ENCODE data around the gene LUZP2. TPM values are rescaled to one million over a fixed set of nuclear protein-coding genes. Genes with fewer than 3 reads are reported as not detected.

The LUZP2 gene
- total RNA-seq = 1 to 10 TPM; 2.0 to 2.4 TPM
- polyA plus RNA-seq (2013, experiment 1 of 2) = 1.0 TPM
- 1.6 TPM for polyA plus RNA-seq (2013, experiment 2 of 2)
- long read RNA-seq, experiment 1, partial matches to known transcripts = 0 of 1 reads
- long read RNA-seq, experiment 1, other reads (novel, unspliced or antisense) = 1 of 1 reads
- long read RNA-seq, experiment 2, full-length matches to known transcripts = 3 of 6 reads
- long read RNA-seq, experiment 2, partial matches to known transcripts = 0 of 6 reads
- long read RNA-seq, experiment 2, other reads (novel, unspliced or antisense) = 3 of 6 reads
- long read RNA-seq, experiment 3, partial matches to known transcripts = 0 of 1 reads
- long read RNA-seq, experiment 3, other reads (novel, unspliced or antisense) = 1 of 1 reads
- long read RNA-seq, experiment 4 = 0 reads

DNA sequence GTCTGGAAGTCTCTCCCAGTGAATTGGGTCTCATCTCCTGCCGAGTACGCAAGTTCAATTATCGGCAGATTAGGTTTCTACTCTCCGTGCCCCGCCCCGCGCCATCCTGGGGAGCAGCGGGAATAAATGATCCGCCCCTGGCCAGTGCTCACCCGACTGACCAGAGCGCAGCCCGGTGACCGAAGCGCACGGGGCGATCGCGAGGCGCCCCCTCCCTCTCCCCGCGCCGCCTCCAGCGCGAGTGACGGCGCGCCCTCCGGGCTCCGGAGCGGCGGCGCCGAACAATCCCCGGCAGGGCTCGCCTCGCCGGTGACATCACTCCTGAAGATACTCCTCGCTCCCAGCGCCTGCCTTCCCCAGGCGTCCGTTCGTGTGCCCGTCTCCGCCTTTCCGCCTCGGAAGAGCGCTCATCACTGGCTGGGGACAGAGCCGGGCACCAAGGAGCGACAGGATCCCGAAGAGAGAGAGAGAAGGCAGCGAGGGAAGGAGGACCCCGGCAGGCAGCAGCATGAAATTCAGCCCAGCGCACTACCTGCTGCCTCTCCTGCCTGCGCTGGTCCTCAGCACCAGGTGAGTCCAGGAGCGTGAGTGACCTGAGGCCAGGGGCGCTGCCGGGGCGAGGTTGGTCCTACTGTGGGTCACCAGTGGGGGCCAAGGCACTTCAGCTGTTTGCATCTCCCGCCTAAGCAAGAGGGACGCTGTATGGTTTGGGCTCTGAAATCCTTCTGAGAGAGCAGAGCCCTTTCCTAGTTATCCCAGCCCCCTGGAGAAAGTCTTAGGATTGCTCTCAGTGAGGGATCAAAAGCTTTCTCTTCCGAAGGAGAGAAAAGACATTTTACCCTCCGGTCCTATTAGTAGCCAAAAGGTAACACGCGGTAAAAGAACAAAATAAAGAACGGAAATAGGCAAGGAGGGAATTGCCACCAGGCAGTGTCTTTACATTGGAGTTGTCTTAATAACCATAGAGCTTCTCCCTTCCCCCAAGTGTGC is at the start of gene LUZP2:
Gene LUZP2, plus strand, starts transcription at position 318 of the 990 bp plus-strand sequence.
- Mint-ChIP-seq H3K27me3 (ENCODE audit: insufficient read depth) (peaks cover 60% of the 10 kb centered on the region), H3K27ac (peak within 1 kb of the TSS; percentile 80), H3K4me3 (peak within 1 kb of the TSS; percentile 72), H3K4me1 (peaks cover 12% of the 10 kb centered on the region), H3K36me3 (ENCODE audit: low read depth) (no peaks in the 10 kb centered on the region), H3K9me3 (no peaks in the 10 kb centered on the region)
- Histone ChIP-seq H3K36me3 (ENCODE audit: control insufficient read depth, insufficient read depth, low read length) (no peaks in the 10 kb centered on the region), H3K4me1 (ENCODE audit: control insufficient read depth, insufficient read depth, low read length) (no peaks in the 10 kb centered on the region), H3K9me3 (ENCODE audit: control insufficient read depth, low read length) (no peaks in the 10 kb centered on the region), H3K27me3 (ENCODE audit: control insufficient read depth, insufficient read depth, low read length, poor library complexity, severe bottlenecking) (peaks cover 68% of the 10 kb centered on the region), H3K4me3 (ENCODE audit: low read length) (peak within 1 kb of the TSS; percentile 86), H3K27ac (ENCODE audit: low read depth, low read length) (no peak within 1 kb of the TSS), H3K9ac (ENCODE audit: extremely low read depth, low read length, poor library complexity, severe bottlenecking) (peak within 1 kb of the TSS; percentile 38)
- DNase-seq = peak; percentile 89
- 1 to 9% methylated on average over 5 to 65 of the region's 65 CpGs for WGBS, 2 experiments (ENCODE audit: insufficient coverage in 1 of 2, insufficient read length in 1 of 2)
- TF ChIP-seq, protein P1, sequence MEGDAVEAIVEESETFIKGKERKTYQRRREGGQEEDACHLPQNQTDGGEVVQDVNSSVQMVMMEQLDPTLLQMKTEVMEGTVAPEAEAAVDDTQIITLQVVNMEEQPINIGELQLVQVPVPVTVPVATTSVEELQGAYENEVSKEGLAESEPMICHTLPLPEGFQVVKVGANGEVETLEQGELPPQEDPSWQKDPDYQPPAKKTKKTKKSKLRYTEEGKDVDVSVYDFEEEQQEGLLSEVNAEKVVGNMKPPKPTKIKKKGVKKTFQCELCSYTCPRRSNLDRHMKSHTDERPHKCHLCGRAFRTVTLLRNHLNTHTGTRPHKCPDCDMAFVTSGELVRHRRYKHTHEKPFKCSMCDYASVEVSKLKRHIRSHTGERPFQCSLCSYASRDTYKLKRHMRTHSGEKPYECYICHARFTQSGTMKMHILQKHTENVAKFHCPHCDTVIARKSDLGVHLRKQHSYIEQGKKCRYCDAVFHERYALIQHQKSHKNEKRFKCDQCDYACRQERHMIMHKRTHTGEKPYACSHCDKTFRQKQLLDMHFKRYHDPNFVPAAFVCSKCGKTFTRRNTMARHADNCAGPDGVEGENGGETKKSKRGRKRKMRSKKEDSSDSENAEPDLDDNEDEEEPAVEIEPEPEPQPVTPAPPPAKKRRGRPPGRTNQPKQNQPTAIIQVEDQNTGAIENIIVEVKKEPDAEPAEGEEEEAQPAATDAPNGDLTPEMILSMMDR (conservative IDR thresholded peaks at IDR 0.05) = peak; percentile 63

DNA sequence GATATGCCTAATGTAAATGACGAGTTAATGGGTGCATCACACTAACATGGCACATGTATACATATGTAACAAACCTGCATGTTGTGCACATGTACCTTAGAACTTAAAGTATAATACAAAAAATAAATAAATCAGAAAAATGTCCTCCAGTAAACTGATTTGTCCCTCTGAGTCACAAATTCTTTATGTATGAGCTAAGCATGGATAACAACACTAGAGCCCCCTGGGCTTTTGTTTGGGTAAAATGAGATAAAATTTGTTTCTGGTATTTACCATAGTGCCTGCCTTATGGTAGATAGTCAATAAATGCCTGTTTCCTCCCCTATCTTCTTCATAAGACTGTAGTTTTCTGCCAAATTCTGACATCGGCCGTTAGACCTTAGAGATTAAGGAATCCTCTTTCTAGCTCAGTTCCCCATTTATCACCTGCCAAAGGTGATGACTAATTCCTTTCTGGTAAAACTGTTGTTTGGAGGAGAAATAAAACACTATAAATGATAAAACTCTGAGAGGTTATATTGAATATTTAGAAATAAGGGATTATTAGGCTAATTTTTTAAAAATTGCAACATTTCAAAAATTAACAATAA is 43.6 kb upstream of the LUZP2 start:
- TF ChIP-seq, protein P1 (conservative IDR thresholded peaks at IDR 0.05) = no peak
- peaks cover 3% of the 10 kb centered on the region for H3K9me3 Mint-ChIP-seq
- Histone ChIP-seq H3K9me3 (ENCODE audit: control insufficient read depth, low read length) (no peaks in the 10 kb centered on the region), H3K27me3 (ENCODE audit: control insufficient read depth, insufficient read depth, low read length, poor library complexity, severe bottlenecking) (no peaks in the 10 kb centered on the region), H3K4me1 (ENCODE audit: control insufficient read depth, insufficient read depth, low read length) (peaks cover under 1% of the 10 kb centered on the region), H3K9ac (ENCODE audit: extremely low read depth, low read length, poor library complexity, severe bottlenecking) (no peak overlapping the region), H3K4me3 (ENCODE audit: low read length) (no peak overlapping the region), H3K36me3 (ENCODE audit: control insufficient read depth, insufficient read depth, low read length) (no peaks in the 10 kb centered on the region), H3K27ac (ENCODE audit: low read depth, low read length) (no peak overlapping the region)
- no peaks in the 10 kb centered on the region for H3K27me3 Mint-ChIP-seq (ENCODE audit: insufficient read depth)
- H3K27ac Mint-ChIP-seq = no peak overlapping the region
- peaks cover 8% of the 10 kb centered on the region for H3K4me1 Mint-ChIP-seq
- WGBS, 2 experiments (ENCODE audit: insufficient coverage in 1 of 2, insufficient read length in 1 of 2) = 85% methylated on average over 2 of the region's 3 CpGs; no CpG with 5 or more reads in 1 of the 2 experiments
- H3K36me3 Mint-ChIP-seq (ENCODE audit: low read depth) = no peaks in the 10 kb centered on the region
- no peak for DNase-seq
- no peak overlapping the region for H3K4me3 Mint-ChIP-seq

DNA sequence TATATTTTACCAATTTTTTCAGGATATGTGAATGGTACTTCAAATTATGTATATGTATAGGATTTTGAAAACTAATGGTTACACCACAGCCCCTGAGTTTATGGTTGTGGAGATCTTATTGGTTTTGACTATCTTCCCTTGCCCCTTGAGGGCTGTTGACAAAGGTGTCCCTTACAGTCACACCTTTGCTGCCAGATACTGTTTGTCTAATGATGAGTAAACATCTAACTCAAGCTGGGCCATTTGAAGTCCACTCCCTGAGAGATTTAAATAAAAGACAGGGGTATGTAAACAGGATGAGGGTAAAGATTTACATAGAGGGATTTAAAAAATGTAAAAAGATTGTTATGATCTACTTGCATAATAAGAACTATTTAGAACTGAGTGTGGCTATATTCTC is 38.9 kb upstream of the LUZP2 start:
- H3K27ac ChIP-seq (ENCODE audit: low read depth, low read length) = no peak overlapping the region
- peaks cover 6% of the 10 kb centered on the region for H3K4me1 ChIP-seq (ENCODE audit: control insufficient read depth, insufficient read depth, low read length)
- TF ChIP-seq, protein P1 (conservative IDR thresholded peaks at IDR 0.05) = no peak
- Mint-ChIP-seq H3K36me3 (ENCODE audit: low read depth) (no peaks in the 10 kb centered on the region), H3K9me3 (no peaks in the 10 kb centered on the region), H3K27ac (no peak overlapping the region), H3K4me3 (no peak overlapping the region), H3K27me3 (ENCODE audit: insufficient read depth) (no peaks in the 10 kb centered on the region), H3K4me1 (peaks cover 20% of the 10 kb centered on the region)
- no peak for DNase-seq
- no peak overlapping the region for H3K4me3 ChIP-seq (ENCODE audit: low read length)
- no peaks in the 10 kb centered on the region for H3K27me3 ChIP-seq (ENCODE audit: control insufficient read depth, insufficient read depth, low read length, poor library complexity, severe bottlenecking)
- no peaks in the 10 kb centered on the region for H3K36me3 ChIP-seq (ENCODE audit: control insufficient read depth, insufficient read depth, low read length)
- H3K9ac ChIP-seq (ENCODE audit: extremely low read depth, low read length, poor library complexity, severe bottlenecking) = no peak overlapping the region
- no peaks in the 10 kb centered on the region for H3K9me3 ChIP-seq (ENCODE audit: control insufficient read depth, low read length)

All from endodermal cell (in vitro differentiated cells).